K562 (cell line): ENCODE measurements around the gene COA5. TPM values are rescaled to one million over a fixed set of nuclear protein-coding genes. Genes with fewer than 3 reads are reported as not detected.
A peak's percentile ranks its signal among the peaks of the same experiment; 100 is the strongest.

Experiments used
- ATAC-seq: fragments of 200-7000 bp; cut with Tn5 transposase; 3 replicates; pipeline ENCODE4 v1.9.1; 2020; ENCODE audit warnings: moderate library complexity
- BruUV-seq: library from RNA; stranded (reverse); fragments of 400-500 nt; replicated peaks from 2 replicates; lab custom pipeline; 2021; lab: Mats Ljungman, UMichigan
- CTCF ChIA-PET: fragments of 300-600 bp; formaldehyde crosslinking; extraction: SDS; loops from one replicate; lab custom pipeline; 2021; ENCODE audit warnings: low intra/inter-chr PET ratio; lab: Yijun Ruan, JAX
- POLR2A ChIA-PET: fragments of 300-600, 350-650 bp; sonication (Branson Sonifier 250); formaldehyde crosslinking; extraction: SDS; loops from one replicate; lab custom pipeline; 2021; ENCODE audit warnings: antibody characterized with exemption, inconsistent platforms; lab: Yijun Ruan, JAX
- DNase-seq, 4 experiments: peaks; one replicate each; pipeline versions ENCODE4 v3.0.0 to v3.0.0-alpha.2; 2011 to 2018; ENCODE audit warnings: low spot score in 3 of 4, mixed read lengths in 3 of 4; ENCODE audit errors: extremely low read depth in 1 of 4
- FAIRE-seq: peaks from 2 replicates; lab custom pipeline; 2011; peaks lifted over from hg19 to GRCh38; lab: Jason Lieb, UNC
- H2AFZ ChIP-seq: 2 replicates; pipeline ENCODE4 v1.6.0; 2011; ENCODE audit warnings: low read depth, low read length, control low read depth, inconsistent platforms
- H3K27ac ChIP-seq: fragments of 200-600 bp; 3 replicates; pipeline ENCODE4 v1.8.0; 2011; ENCODE audit warnings: low read depth, mild to moderate bottlenecking, control low read depth, inconsistent platforms, low read length, moderate library complexity, mixed read lengths; ENCODE audit errors: extremely low read depth
- H3K27me3 ChIP-seq, 2 experiments: fragments of 300-600 bp in 1 of 2; 2 replicates in 1 of 2; 3 replicates in 1 of 2; pipeline versions ENCODE4 v1.6.0 to v1.8.0; 2011; ENCODE audit warnings: inconsistent platforms in 2 of 2, low read length in 2 of 2, mild to moderate bottlenecking in 1 of 2, mixed read lengths in 1 of 2, moderate library complexity in 1 of 2; ENCODE audit not compliant: control insufficient read depth in 2 of 2, insufficient read depth in 2 of 2
- H3K36me3 ChIP-seq: fragments of 300-600 bp; 3 replicates; pipeline ENCODE4 v1.8.0; 2011; ENCODE audit warnings: mild to moderate bottlenecking, low read length, inconsistent platforms; ENCODE audit not compliant: control insufficient read depth, insufficient read depth
- H3K4me1 ChIP-seq, 2 experiments: fragments of 200-600 bp in 1 of 2; replicated peaks in 1 of 2; 2 replicates in 1 of 2; 3 replicates in 1 of 2; pipeline versions ENCODE4 v1.5.1 to v1.8.0; 2011; ENCODE audit warnings: inconsistent platforms in 2 of 2, low read length in 2 of 2, mild to moderate bottlenecking in 1 of 2, mixed read lengths in 1 of 2, moderate library complexity in 1 of 2; ENCODE audit not compliant: control insufficient read depth in 2 of 2, insufficient read depth in 2 of 2
- H3K4me2 ChIP-seq: 2 replicates; pipeline ENCODE4 v1.6.1; 2011; ENCODE audit warnings: low read length, control low read depth, inconsistent platforms, mixed read lengths; ENCODE audit not compliant: insufficient read depth
- H3K4me3 ChIP-seq: fragments of 200-600 bp; sonication (generic), shearing (Covaris generic); 2 replicates; pipeline ENCODE4 v1.5.1; 2016; ENCODE audit warnings: control low read depth, inconsistent platforms
- H3K79me2 ChIP-seq: fragments of 200-600 bp; 3 replicates; pipeline ENCODE4 v1.8.0; 2011; ENCODE audit warnings: low read length, inconsistent platforms; ENCODE audit not compliant: control insufficient read depth, insufficient read depth
- H3K9ac ChIP-seq, 2 experiments: 2 replicates each; pipeline versions ENCODE4 v1.6.0 to v1.6.1; 2011; ENCODE audit warnings: low read depth in 2 of 2, low read length in 2 of 2, control low read depth in 1 of 2, inconsistent platforms in 1 of 2, mild to moderate bottlenecking in 1 of 2, mixed read lengths in 1 of 2; ENCODE audit not compliant: insufficient read depth in 1 of 2
- H3K9me1 ChIP-seq: one replicate; pipeline ENCODE4 v1.6.0; 2011; ENCODE audit warnings: inconsistent platforms, mild to moderate bottlenecking, low read length, moderate library complexity; ENCODE audit not compliant: control insufficient read depth, insufficient read depth
- H3K9me3 ChIP-seq: replicated peaks from 2 replicates; pipeline ENCODE4 v1.5.1; 2011; ENCODE audit warnings: low read depth, low read length, inconsistent platforms; ENCODE audit not compliant: control insufficient read depth, insufficient read depth
- H4K20me1 ChIP-seq: replicated peaks from 2 replicates; pipeline ENCODE4 v1.6.1; 2011; ENCODE audit warnings: low read length, inconsistent platforms, mixed read lengths; ENCODE audit not compliant: control insufficient read depth, insufficient read depth
- FOXK2 ChIP-seq, 2 experiments: fragments of 450-650 bp; IDR thresholded peaks in 1 of 2; conservative IDR thresholded peaks in 1 of 2; 2 replicates each; pipeline ENCODE4 v1.6.1; 2016; ENCODE audit warnings: low read depth in 2 of 2, mild to moderate bottlenecking in 1 of 2
- FOXM1 ChIP-seq, 2 experiments: fragments of 450-650 bp in 1 of 2; sonication (generic) in 1 of 2; formaldehyde crosslinking in 1 of 2; IDR thresholded peaks; 2 replicates each; pipeline versions ENCODE4 v1.6.1 to v1.9.0; 2017 to 2022; ENCODE audit warnings: low read depth in 2 of 2, mild to moderate bottlenecking in 2 of 2, missing genetic modification reagents in 1 of 2, moderate library complexity in 1 of 2
- PRMT5 ChIP-seq: sonication (generic); formaldehyde crosslinking; IDR thresholded peaks from 2 replicates; pipeline ENCODE4 v1.5.0; 2020; ENCODE audit warnings: missing genetic modification reagents
- ZNF830 ChIP-seq: fragments of 250-450 bp; sonication (Bioruptor Pico); IDR thresholded peaks from 2 replicates; pipeline ENCODE4 v1.5.0; 2021; ENCODE audit warnings: mild to moderate bottlenecking
- WGBS: fragments of 100-300 bp; shearing (Covaris generic); methylation state at CpG from one replicate; pipeline ENCODE4 v1.1.6; 2016; ENCODE audit warnings: low coverage, mixed read lengths; ENCODE audit not compliant: insufficient coverage; ENCODE audit errors: missing lambda C conversion rate; 5-methylcytosine and 5-hydroxymethylcytosine counted together
- in situ Hi-C: fragments of 300-500 bp; cut with MboI; formaldehyde crosslinking; loops from 4 replicates; pipeline ENCODE4 v1.15.0; 2018; ENCODE audit warnings: inconsistent platforms, mixed read lengths
- intact Hi-C: fragments of 100-400 bp; cut with micrococcal nuclease; formaldehyde crosslinking; loops from 2 replicates; pipeline ENCODE4 v1.14.2; 2022
- polyA plus RNA-seq, 8 experiments: library from polyadenylated mRNA; depleted of rRNA in 4 of 8; stranded (reverse) in 5 of 8; unstranded in 3 of 8; fragments of >200 nt; fragmentation: Nextera tagmentation in 2 of 8; fragmentation: Illumina TruSeq in 1 of 8; extraction: Ambion mirVana in 2 of 8; extraction: Trizol in 1 of 8; gene quantifications; 2 replicates each; pipeline versions ENCODE4 v1.2.1 to v1.2.3, GENCODE V29; 2011 to 2014; ENCODE audit warnings: inconsistent platforms in 1 of 8, missing spikeins in 1 of 8
- total RNA-seq, 7 experiments: library from RNA; depleted of rRNA in 6 of 7; stranded (reverse); fragments of >200 nt in 6 of 7; fragmentation: Illumina TruSeq in 2 of 7; extraction: Trizol in 2 of 7; gene quantifications; 2 replicates each; pipeline versions ENCODE4 v1.2.1 to v1.2.3, GENCODE V29; 2011 to 2021; ENCODE audit warnings: low replicate concordance in 1 of 7
- TF ChIP-seq, protein P1 (sequence below): fragments of 450-650 bp; conservative IDR thresholded peaks from 2 replicates; pipeline ENCODE4 v1.6.1; 2016; ENCODE audit warnings: missing genetic modification characterization, low read depth, mild to moderate bottlenecking, control low read depth, missing compliant biosample characterization

Gene COA5
- total and polyA plus RNA-seq, 9 of the 15 experiments (the other 6 are each of a cell fraction or from before 2014, with no cell fraction given): 17.9 to 77.6 (median 33.4) TPM

DNA sequence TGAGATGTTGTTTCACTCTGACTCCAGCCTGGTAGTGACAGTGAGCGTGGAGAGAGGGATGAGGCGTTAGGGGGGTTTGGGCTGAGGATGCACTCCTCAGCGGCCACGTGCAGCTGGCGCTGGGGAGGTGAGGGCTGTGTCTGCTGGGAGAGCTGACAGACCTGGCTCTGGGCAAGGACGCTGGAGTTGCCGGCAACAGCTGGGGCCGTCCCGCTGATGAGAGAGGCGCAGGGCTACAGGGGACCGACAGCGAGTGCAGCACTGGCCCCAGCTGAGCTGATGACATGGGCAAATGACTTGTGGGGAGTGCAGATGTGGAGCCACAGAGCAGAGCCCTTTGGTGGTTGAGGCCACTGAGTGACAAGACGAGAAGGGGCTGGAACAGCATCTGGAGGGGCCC lies 38.4 kb downstream of the COA5 start:
- H3K4me1 ChIP-seq: no peaks in the 10 kb centered on the region
- POLR2A ChIA-PET: interaction anchor here (1.6 to 2.3 kb wide), 2 partner anchors 10 to 12 kb away, joined by 4 to 11 read pairs; no protein-coding TSS in a partner anchor
- no peak for TF ChIP-seq FOXK2 (conservative IDR thresholded peaks at IDR 0.05 in 1 of 2, IDR thresholded peaks at IDR 0.05 in 1 of 2; ENCODE audit: low read depth in 2 of 2)
- TF ChIP-seq, protein P1, sequence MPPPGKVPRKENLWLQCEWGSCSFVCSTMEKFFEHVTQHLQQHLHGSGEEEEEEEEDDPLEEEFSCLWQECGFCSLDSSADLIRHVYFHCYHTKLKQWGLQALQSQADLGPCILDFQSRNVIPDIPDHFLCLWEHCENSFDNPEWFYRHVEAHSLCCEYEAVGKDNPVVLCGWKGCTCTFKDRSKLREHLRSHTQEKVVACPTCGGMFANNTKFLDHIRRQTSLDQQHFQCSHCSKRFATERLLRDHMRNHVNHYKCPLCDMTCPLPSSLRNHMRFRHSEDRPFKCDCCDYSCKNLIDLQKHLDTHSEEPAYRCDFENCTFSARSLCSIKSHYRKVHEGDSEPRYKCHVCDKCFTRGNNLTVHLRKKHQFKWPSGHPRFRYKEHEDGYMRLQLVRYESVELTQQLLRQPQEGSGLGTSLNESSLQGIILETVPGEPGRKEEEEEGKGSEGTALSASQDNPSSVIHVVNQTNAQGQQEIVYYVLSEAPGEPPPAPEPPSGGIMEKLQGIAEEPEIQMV (tag): no peak
- TF ChIP-seq FOXM1 (IDR thresholded peaks at IDR 0.05; ENCODE audit: low read depth): no peak
- TF ChIP-seq FOXM1 (CRISPR knock-in tag; IDR thresholded peaks at IDR 0.05; ENCODE audit: low read depth): no peak
- no peak for TF ChIP-seq PRMT5 (CRISPR knock-in tag)
- TF ChIP-seq ZNF830 (CRISPR knock-in tag): no peak
- CTCF ChIA-PET: interaction anchor here (0.6 to 1.0 kb wide), 2 partner anchors 157 to 829 kb away, joined by 3 to 4 read pairs; no protein-coding TSS in a partner anchor
- H2AFZ ChIP-seq: no peak overlapping the region
- BruUV-seq: no TSS peak
- H3K9me1 ChIP-seq: no peaks in the 10 kb centered on the region
- H3K27me3 ChIP-seq: no peaks in the 10 kb centered on the region
- no peak overlapping the region for H3K4me2 ChIP-seq
- H3K27ac ChIP-seq: no peak overlapping the region
- ATAC-seq (no peak), FAIRE-seq (no peak), DNase-seq (no peak)
- intact Hi-C loops (no loop called here), in situ Hi-C loops (no loop called here)
- no peaks in the 10 kb centered on the region for H3K79me2 ChIP-seq
- H3K4me3 ChIP-seq: no peak overlapping the region
- 0 out of 4 replicates have a peak overlapping the region, but pooled peaks of 1 of the 2 experiments have one; percentile 48 for H3K9ac ChIP-seq
- H3K36me3 ChIP-seq: peaks cover 31% of the 10 kb centered on the region; the same call in 2 of the 3 replicates
- WGBS: 85% methylated on average over 12 of the region's 13 CpGs
- no peaks in the 10 kb centered on the region for H3K9me3 ChIP-seq
- H4K20me1 ChIP-seq: no peaks in the 10 kb centered on the region; the same call in 1 of the 2 replicates
